ENCODE results near the gene SCOC. TPM values are rescaled to one million over a fixed set of nuclear protein-coding genes. Genes with fewer than 3 reads are reported as not detected.

Gene SCOC
- polyA plus RNA-seq, 2 of the 4 experiments (the other 2 are of a cell fraction) = 50.0 to 71.9 TPM

- ATAC-seq = no peak
- no peak for FAIRE-seq
- H3K9me3 ChIP-seq = no peaks in the 10 kb centered on the region
- DNase-seq (ENCODE audit: low read depth in 1 of 2, low spot score in 1 of 2) = no peak
- POLR2A ChIA-PET = no interaction called here
- H3K4me3 ChIP-seq = no peak overlapping the region
- H3K27ac ChIP-seq = no peak overlapping the region
- TF ChIP-seq POLR2A (IDR thresholded peaks at IDR 0.05; ENCODE audit: low read length) (no peak), RFX5 (IDR thresholded peaks at IDR 0.05) (no peak), ZFP36 (IDR thresholded peaks at IDR 0.05; ENCODE audit: borderline replicate concordance, partially characterized antibody) (no peak), CBX2 (IDR thresholded peaks at IDR 0.05; ENCODE audit: borderline replicate concordance, low read depth) (no peak), HDAC2 (IDR thresholded peaks at IDR 0.05) (no peak), RAD21 (conservative IDR thresholded peaks at IDR 0.05 in 1 of 2, IDR thresholded peaks at IDR 0.05 in 1 of 2) (no peak), KDM1A (IDR thresholded peaks at IDR 0.05; ENCODE audit: low read depth) (no peak), BCL3 (IDR thresholded peaks at IDR 0.05) (no peak), MAX (IDR thresholded peaks at IDR 0.05) (no peak)
- H3K4me2 ChIP-seq = no peak overlapping the region
- no peaks in the 10 kb centered on the region for H3K4me1 ChIP-seq
- CTCF ChIA-PET = interaction anchor here (0.9 to 1.3 kb wide), 3 partner anchors 8 to 44 kb away, joined by 3 to 4 read pairs (median 3); no protein-coding TSS in a partner anchor
Measured at GRCh38 chr4:140382732-140383131, 9.3 kb downstream of the SCOC start.

- FAIRE-seq (no peak), DNase-seq (ENCODE audit: low read depth in 1 of 2, low spot score in 1 of 2) (no peak), ATAC-seq (no peak)
- ChIA-PET CTCF (no interaction called here), POLR2A (no interaction called here)
- 88% methylated on average over 1 of the region's 1 CpG for WGBS (ENCODE audit: missing lambda C conversion rate)
- H3K4me2 ChIP-seq = no peak overlapping the region
- H3K4me3 ChIP-seq = no peak overlapping the region
- no peak for TF ChIP-seq MAZ (IDR thresholded peaks at IDR 0.05; ENCODE audit: borderline replicate concordance, low read depth, low read length)
- no peaks in the 10 kb centered on the region for H3K9me3 ChIP-seq
- H3K27ac ChIP-seq = no peak overlapping the region
- H3K4me1 ChIP-seq = no peaks in the 10 kb centered on the region
Measured at GRCh38 chr4:140388015-140388414, 14.6 kb downstream of the SCOC start.

GRCh38 chr4:140395668-140396067 lies 22.2 kb downstream of the SCOC start:
- FAIRE-seq (no peak), ATAC-seq (no peak)
- POLR2A ChIA-PET = no interaction called here

More at GRCh38 chr4:140395668-140396067, 22.2 kb downstream of the SCOC start:
- no peak overlapping the region for H3K4me3 ChIP-seq
- no peak overlapping the region for H3K4me2 ChIP-seq
- no peak for DNase-seq (ENCODE audit: low read depth in 1 of 2, low spot score in 1 of 2)
- WGBS (ENCODE audit: missing lambda C conversion rate) = 61% methylated on average over 5 of the region's 5 CpGs
- no peaks in the 10 kb centered on the region for H3K4me1 ChIP-seq
- CTCF ChIA-PET = no interaction called here
- TF ChIP-seq CHD2 (IDR thresholded peaks at IDR 0.05; ENCODE audit: low read length, partially characterized antibody) = no peak
- TF ChIP-seq HES2 (IDR thresholded peaks at IDR 0.05) = no peak
- TF ChIP-seq JUN (IDR thresholded peaks at IDR 0.05) = no peak
- TF ChIP-seq CBX2 (IDR thresholded peaks at IDR 0.05; ENCODE audit: borderline replicate concordance, low read depth) = no peak
- no peak for TF ChIP-seq CTCF (IDR thresholded peaks at IDR 0.05)
- TF ChIP-seq EP300 (IDR thresholded peaks at IDR 0.05) = no peak
- no peak for TF ChIP-seq E2F6 (IDR thresholded peaks at IDR 0.05; ENCODE audit: borderline replicate concordance, low read depth)
- no peak for TF ChIP-seq HEYL (CRISPR knock-in tag; IDR thresholded peaks at IDR 0.05)
- no peak for TF ChIP-seq PBX3 (IDR thresholded peaks at IDR 0.05)
- TF ChIP-seq BHLHE40 (IDR thresholded peaks at IDR 0.05; ENCODE audit: low read depth, low read length) = no peak
- TF ChIP-seq HOXB13 (CRISPR knock-in tag; IDR thresholded peaks at IDR 0.05; ENCODE audit: low read depth) = no peak
- TF ChIP-seq ZNF302 (CRISPR knock-in tag; IDR thresholded peaks at IDR 0.05) = no peak
- TF ChIP-seq ZSCAN20 (CRISPR knock-in tag; IDR thresholded peaks at IDR 0.05) = no peak
- no peak for TF ChIP-seq MAFK (IDR thresholded peaks at IDR 0.05; ENCODE audit: partially characterized antibody)
- TF ChIP-seq TFCP2L1 (CRISPR knock-in tag; IDR thresholded peaks at IDR 0.05) = no peak
- no peak for TF ChIP-seq ZFP36 (IDR thresholded peaks at IDR 0.05; ENCODE audit: borderline replicate concordance, partially characterized antibody)
- TF ChIP-seq MYC (IDR thresholded peaks at IDR 0.05; ENCODE audit: borderline replicate concordance, low read length) = no peak
- no peak for TF ChIP-seq POLR2AphosphoS2 (conservative IDR thresholded peaks at IDR 0.05; ENCODE audit: low read length)
- TF ChIP-seq CHD4 (IDR thresholded peaks at IDR 0.05; ENCODE audit: borderline replicate concordance) = no peak
- TF ChIP-seq POLR2A (IDR thresholded peaks at IDR 0.05; ENCODE audit: low read length) = no peak
- H3K9me3 ChIP-seq = no peaks in the 10 kb centered on the region
- no peak overlapping the region for H3K27ac ChIP-seq

Data from A549 (cell line).